ENCODE data around the gene TUBB2B. TPM values are rescaled to one million over a fixed set of nuclear protein-coding genes. Genes with fewer than 3 reads are reported as not detected.

TUBB2B gene
- polyA plus RNA-seq, 3 donors, result 0.15 to 3.5 TPM; not detected in 1

DNA sequence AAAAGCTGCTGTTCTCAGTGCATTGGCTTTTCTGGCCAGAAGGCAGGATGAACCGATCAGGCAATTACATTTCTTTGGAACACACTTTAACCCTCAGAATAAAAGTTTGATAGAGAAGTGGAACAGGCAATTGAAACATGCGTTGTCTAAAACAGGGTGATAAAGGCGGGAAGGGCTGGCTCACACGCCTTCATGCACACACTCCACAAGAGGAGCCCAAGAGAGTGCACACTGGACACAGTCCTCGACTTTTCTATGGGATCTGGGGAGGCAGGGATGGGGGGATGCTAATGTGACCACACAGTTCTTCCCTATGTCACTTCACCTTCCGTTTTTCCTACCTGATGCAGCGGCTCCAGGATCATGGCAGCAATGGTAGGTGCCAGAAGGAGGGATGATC, 39.2 kb downstream of the TUBB2B start:
- Histone ChIP-seq H3K9me3 (replicated peaks in 1 of 2; ENCODE audit: control insufficient read depth in 1 of 2, insufficient read depth in 1 of 2, low read length in 2 of 2) (no peaks in the 10 kb centered on the region), H3K4me1 (ENCODE audit: control insufficient read depth in 1 of 2, insufficient read depth in 2 of 2, low read length in 2 of 2) (no peaks in the 10 kb centered on the region), H3K4me2 (replicated peaks; ENCODE audit: extremely low read depth, low read length, poor library complexity, severe bottlenecking) (no peak overlapping the region), H3K27ac (ENCODE audit: low read depth in 1 of 2, low read length in 2 of 2) (no peak overlapping the region), H3K27me3 (ENCODE audit: control insufficient read depth in 2 of 2, insufficient read depth in 2 of 2, low read length in 2 of 2) (peaks cover 3% of the 10 kb centered on the region in 2 donors), H2AFZ (ENCODE audit: insufficient read depth, low read depth, low read length, poor library complexity, severe bottlenecking) (no peak overlapping the region), H3K9ac (ENCODE audit: insufficient read depth, low read length, poor library complexity, severe bottlenecking) (no peak overlapping the region), H3K36me3 (replicated peaks in 1 of 2; ENCODE audit: control insufficient read depth in 1 of 2, insufficient read depth in 2 of 2, low read length in 2 of 2) (no peaks in the 10 kb centered on the region), H3K79me2 (ENCODE audit: insufficient read depth, low read length) (no peaks in the 10 kb centered on the region), H3K4me3 (replicated peaks in 1 of 3; ENCODE audit: low read depth in 2 of 3, low read length in 3 of 3) (no peak overlapping the region), H4K20me1 (ENCODE audit: insufficient read depth, low read length) (no peaks in the 10 kb centered on the region)
- peaks cover 18 to 32% (median 18%) of the 10 kb centered on the region in 3 donors for H3K27me3 Mint-ChIP-seq (ENCODE audit: low read depth in 3 of 3)
- DNase-seq, result no peak
- no peak overlapping the region for H3K4me3 Mint-ChIP-seq
- H3K9me3 Mint-ChIP-seq, result peaks cover 0 to 3% (median 0%) of the 10 kb centered on the region in 7 donors
- no peaks in the 10 kb centered on the region for H3K4me1 Mint-ChIP-seq
- no peaks in the 10 kb centered on the region for H3K36me3 Mint-ChIP-seq
- H3K27ac Mint-ChIP-seq, result no peak overlapping the region
- WGBS (ENCODE audit: insufficient coverage), result no CpG with 5 or more reads among the region's 7 CpGs
- intact Hi-C loops (cut with micrococcal nuclease), result no loop called here
- TF ChIP-seq, protein P1, sequence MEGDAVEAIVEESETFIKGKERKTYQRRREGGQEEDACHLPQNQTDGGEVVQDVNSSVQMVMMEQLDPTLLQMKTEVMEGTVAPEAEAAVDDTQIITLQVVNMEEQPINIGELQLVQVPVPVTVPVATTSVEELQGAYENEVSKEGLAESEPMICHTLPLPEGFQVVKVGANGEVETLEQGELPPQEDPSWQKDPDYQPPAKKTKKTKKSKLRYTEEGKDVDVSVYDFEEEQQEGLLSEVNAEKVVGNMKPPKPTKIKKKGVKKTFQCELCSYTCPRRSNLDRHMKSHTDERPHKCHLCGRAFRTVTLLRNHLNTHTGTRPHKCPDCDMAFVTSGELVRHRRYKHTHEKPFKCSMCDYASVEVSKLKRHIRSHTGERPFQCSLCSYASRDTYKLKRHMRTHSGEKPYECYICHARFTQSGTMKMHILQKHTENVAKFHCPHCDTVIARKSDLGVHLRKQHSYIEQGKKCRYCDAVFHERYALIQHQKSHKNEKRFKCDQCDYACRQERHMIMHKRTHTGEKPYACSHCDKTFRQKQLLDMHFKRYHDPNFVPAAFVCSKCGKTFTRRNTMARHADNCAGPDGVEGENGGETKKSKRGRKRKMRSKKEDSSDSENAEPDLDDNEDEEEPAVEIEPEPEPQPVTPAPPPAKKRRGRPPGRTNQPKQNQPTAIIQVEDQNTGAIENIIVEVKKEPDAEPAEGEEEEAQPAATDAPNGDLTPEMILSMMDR (IDR thresholded peaks at IDR 0.05), result no peak

DNA sequence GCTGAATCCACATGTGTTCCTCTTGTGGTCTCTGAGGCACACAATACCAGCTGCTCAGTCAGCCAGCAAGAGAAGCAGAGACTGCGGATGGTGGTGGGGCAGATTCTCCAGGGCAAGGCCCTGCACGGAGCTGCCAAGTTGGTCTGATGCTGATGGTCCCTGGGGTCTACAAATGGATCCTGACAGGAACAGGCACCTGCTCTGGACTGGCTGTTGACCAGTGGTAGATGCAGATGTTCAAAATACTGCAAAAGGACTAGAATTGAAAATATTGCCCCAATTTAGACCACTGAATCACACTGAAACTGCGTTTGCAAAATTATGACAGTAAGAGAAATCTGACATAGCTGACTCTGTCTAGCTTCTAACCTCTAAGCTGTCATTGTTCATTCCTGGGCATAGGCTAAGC, 40.5 kb downstream of the TUBB2B start:
- Histone ChIP-seq H3K4me3 (replicated peaks in 1 of 3; ENCODE audit: low read depth in 2 of 3, low read length in 3 of 3) (no peak overlapping the region), H3K9me3 (replicated peaks in 1 of 2; ENCODE audit: control insufficient read depth in 1 of 2, insufficient read depth in 1 of 2, low read length in 2 of 2) (no peaks in the 10 kb centered on the region), H2AFZ (ENCODE audit: insufficient read depth, low read depth, low read length, poor library complexity, severe bottlenecking) (no peak overlapping the region), H3K36me3 (replicated peaks in 1 of 2; ENCODE audit: control insufficient read depth in 1 of 2, insufficient read depth in 2 of 2, low read length in 2 of 2) (no peaks in the 10 kb centered on the region), H3K27ac (ENCODE audit: low read depth in 1 of 2, low read length in 2 of 2) (no peak overlapping the region), H3K4me2 (replicated peaks; ENCODE audit: extremely low read depth, low read length, poor library complexity, severe bottlenecking) (no peak overlapping the region), H3K9ac (ENCODE audit: insufficient read depth, low read length, poor library complexity, severe bottlenecking) (no peak overlapping the region), H3K27me3 (ENCODE audit: control insufficient read depth in 2 of 2, insufficient read depth in 2 of 2, low read length in 2 of 2) (peaks cover 3% of the 10 kb centered on the region in 2 donors), H3K79me2 (ENCODE audit: insufficient read depth, low read length) (no peaks in the 10 kb centered on the region), H3K4me1 (ENCODE audit: control insufficient read depth in 1 of 2, insufficient read depth in 2 of 2, low read length in 2 of 2) (no peaks in the 10 kb centered on the region), H4K20me1 (ENCODE audit: insufficient read depth, low read length) (no peaks in the 10 kb centered on the region)
- Mint-ChIP-seq H3K4me1 (no peaks in the 10 kb centered on the region), H3K27ac (no peak overlapping the region), H3K36me3 (no peaks in the 10 kb centered on the region), H3K9me3 (peaks cover 0 to 3% (median 0%) of the 10 kb centered on the region in 7 donors), H3K27me3 (ENCODE audit: low read depth in 3 of 3) (peaks cover 14 to 32% (median 20%) of the 10 kb centered on the region in 3 donors), H3K4me3 (no peak overlapping the region)
- 97% methylated on average over 2 of the region's 3 CpGs for WGBS (ENCODE audit: insufficient coverage)
- intact Hi-C loops (cut with micrococcal nuclease), result no loop called here
- DNase-seq, result no peak
- TF ChIP-seq, protein P1 (IDR thresholded peaks at IDR 0.05), result no peak

Measured in CD14-positive monocyte (primary cell).